ENCODE measurements around the gene KAZN.

Gene KAZN

GRCh38 chr1:15154480-15155036, 556.1 kb downstream of the KAZN start:
- DNase-seq = no peak

DNA sequence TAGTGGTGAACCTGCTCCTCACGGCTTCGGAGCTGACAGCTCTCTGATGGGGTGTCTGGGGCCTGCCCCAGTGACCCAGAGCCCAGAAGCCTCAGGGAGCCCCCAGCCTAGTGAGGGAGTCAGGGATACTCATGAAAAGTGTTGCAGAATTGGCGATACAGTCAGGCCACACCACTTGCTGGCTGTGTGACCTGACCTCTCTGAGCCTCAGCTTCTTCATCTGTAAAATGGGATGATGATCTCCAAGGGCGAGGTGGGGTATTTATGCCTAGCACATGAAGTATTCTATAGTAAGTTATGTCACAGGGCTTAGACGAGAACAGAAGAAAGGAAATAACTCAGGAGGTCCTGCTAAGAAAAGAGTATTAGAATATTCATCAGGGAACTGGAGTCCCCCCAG, 556.7 kb downstream of the KAZN start:
- DNase-seq = no peak

DNA sequence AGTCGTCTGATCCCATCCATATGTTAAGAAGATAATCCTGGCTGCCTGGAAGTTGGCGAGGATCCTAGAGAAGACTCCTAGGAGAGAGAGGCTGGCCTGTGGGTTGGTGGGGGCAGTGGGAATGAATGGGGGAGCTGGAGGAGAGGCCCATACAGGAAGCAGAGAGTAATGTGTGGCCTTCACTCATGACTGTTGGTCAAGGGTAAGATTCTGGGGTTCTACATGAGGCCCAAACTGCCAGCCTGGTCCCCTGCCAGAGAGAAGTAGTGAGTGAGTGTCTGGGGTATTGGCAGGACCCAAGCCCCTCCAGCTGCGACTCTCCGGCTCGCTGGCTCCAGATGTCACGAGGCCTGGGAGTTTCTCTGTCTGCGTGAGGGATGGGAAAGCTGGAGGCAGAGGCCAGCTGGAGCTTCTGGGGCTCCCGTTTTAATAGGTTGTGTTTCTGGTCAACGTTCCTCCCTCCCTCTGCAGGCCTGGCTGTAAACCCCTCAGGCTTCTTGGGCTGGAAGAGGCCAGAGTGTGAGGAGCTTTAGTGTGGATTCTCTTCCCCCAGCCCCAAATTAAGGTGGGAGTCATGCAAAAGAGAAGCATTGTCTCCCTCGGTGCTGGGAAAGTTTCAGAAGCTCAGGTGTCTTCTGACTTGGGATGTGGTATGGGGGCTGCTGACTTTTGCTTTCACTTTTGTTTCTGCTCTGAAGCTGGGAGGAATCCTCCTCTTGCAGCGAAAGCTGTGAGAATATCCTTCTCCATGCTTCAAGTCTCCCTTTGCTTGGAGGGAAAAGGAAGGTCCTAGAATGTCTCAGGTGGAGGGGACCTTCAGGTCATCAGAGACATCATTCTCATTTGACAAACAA, 557.6 kb downstream of the KAZN start:
- no peak for DNase-seq

GRCh38 chr1:15156807-15157380, 558.4 kb downstream of the KAZN start:
- no peak for DNase-seq

DNA sequence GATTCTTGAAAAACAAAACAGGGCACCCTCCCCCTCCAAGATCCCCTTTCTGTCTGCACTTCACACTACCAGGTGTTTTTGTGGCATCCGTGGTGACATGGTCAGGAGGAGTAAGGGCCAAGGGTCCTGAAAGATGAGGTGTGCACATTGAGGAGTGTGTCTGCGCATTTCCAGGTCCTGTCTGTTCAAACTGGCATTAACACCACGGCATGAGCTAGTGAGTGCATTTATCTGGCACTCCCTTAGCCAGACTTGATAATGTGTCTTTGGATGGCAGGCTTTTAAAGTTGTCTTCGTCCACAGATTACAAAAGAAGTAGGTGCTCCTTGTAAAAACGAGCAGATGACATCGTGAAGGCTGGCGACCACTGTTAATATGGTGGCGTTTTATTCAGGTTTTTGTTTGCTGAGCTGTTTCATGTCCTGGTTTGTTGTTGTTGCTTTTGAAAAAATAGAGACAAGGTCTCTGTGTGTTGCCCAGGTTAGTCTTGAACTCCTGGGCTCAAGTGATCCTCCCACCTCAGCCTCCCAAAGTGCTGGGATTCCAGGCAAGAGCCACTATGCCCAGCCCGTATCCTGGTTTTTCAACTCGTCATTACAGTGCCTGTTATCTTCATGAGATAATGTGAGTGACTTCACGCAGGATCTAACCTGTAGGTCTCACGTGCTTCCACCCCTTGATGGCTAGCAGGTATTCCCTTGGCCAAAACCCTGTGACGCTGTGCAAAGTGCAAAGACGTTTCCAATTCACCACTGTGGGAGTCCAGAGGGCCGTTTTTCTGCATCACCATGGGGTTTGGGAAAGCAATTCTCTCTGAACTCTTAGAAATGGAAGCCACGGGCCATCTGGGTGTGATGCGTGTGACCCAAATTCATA, 559.3 kb downstream of the KAZN start:
- DNase-seq = no peak

DNA sequence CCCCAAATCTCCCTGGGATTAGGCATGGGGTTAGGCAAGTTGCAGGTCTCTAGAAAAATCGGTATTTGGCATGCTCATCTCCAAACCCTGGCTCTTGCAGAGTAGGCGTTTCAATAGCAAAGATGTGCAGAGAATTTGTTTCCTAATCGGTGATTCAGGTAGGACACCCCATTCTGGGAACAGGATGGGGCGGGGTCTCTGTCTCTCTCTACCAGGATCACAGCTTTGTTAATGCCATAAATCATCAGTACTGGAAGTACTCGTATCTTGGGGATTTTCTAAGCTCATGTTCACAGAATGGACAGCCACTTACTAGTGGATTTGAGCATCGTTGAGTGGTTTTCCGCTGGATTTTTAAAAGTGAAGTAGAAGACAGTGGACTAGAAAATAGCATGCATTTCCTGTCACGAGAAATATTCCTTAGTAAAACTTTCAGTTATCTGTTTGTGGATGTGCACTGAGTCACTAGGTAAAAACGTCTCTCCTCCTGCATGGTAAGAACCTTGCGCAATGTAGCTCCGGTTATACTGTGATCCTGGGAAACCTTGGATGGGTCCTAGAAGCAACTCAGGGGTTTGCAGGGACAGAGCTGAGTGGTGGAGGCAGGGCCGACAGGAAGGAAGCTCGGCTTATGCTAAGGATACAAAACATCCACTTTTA, 560.2 kb downstream of the KAZN start:
- no peak for DNase-seq

GRCh38 chr1:15159166-15159555, 560.7 kb downstream of the KAZN start:
- DNase-seq = no peak

DNA sequence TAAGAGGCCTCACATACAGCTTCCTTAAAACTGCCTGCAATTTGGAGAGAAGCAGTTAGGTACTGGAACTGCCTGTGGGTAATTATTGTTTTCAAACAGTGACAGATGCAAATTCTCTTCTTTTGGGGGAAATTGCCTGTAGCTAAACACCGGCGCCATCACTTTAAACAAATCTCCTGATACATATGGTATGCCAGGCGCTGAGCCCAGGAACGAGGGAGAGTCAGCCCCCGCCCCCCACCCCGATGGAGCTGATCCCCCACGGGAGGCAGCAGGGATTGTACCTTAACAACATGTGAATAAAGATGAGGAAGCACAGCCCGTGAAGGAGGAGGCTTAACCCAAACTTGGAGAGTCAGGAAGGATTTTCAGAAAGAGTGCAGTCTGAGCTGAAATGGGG, 562.1 kb downstream of the KAZN start:
- DNase-seq = no peak

- no peak for DNase-seq
These were observed 568.9 kb downstream of the KAZN start for GRCh38 chr1:15167386-15167785.
